HepG2 (cell line): ENCODE data around the gene HAT1. TPM values are rescaled to one million over a fixed set of nuclear protein-coding genes. Genes with fewer than 3 reads are reported as not detected.

Source experiments
- ATAC-seq: fragments of 200-7000 bp; cut with Tn5 transposase; 3 replicates; pipeline ENCODE4 v1.9.1; 2020; ENCODE audit warnings: mild to moderate bottlenecking, moderate library complexity
- BruUV-seq: library from RNA; stranded (reverse); fragments of 400-500 nt; replicated peaks from 2 replicates; lab custom pipeline; 2021; lab: Mats Ljungman, UMichigan
- CTCF ChIA-PET: fragments of 300-600 bp; formaldehyde crosslinking; extraction: SDS; loops from one replicate; lab custom pipeline; 2021; ENCODE audit warnings: low total read pairs, inconsistent platforms, low intra/inter-chr PET ratio; lab: Yijun Ruan, JAX
- POLR2A ChIA-PET: fragments of 350-600 bp; sonication (Branson Sonifier 250); formaldehyde crosslinking; loops from one replicate; lab custom pipeline; 2020; ENCODE audit warnings: antibody characterized with exemption, inconsistent platforms; lab: Yijun Ruan, JAX
- DNase-seq: peaks from one replicate; pipeline ENCODE4 v3.0.0-alpha.2; 2015; ENCODE audit warnings: low spot score
- FAIRE-seq: peaks from 3 replicates; lab custom pipeline; 2011; peaks lifted over from hg19 to GRCh38; lab: Jason Lieb, UNC
- H2AFZ ChIP-seq: one replicate; pipeline ENCODE4 v1.6.1; 2011; ENCODE audit warnings: low read length, inconsistent platforms
- H3K27ac ChIP-seq: fragments of 300-600 bp; 3 replicates; pipeline ENCODE4 v1.8.0; 2011; ENCODE audit warnings: mixed run types, mild to moderate bottlenecking, mixed read lengths, low read length, inconsistent platforms; ENCODE audit not compliant: insufficient read depth; ENCODE audit errors: extremely low read length
- H3K27me3 ChIP-seq, 2 experiments: fragments of 200-600 bp in 1 of 2; 2 replicates in 1 of 2; 3 replicates in 1 of 2; pipeline versions ENCODE4 v1.6.0 to v1.8.0; 2011; ENCODE audit warnings: low read length in 2 of 2, mild to moderate bottlenecking in 2 of 2, moderate library complexity in 2 of 2, inconsistent platforms in 1 of 2; ENCODE audit not compliant: insufficient read depth in 2 of 2, control insufficient read depth in 1 of 2
- H3K36me3 ChIP-seq, 2 experiments: fragments of 200-600 bp in 1 of 2; replicated peaks in 1 of 2; 2 replicates in 1 of 2; 3 replicates in 1 of 2; pipeline versions ENCODE4 v1.5.1 to v1.8.0; 2011; ENCODE audit warnings: low read length in 2 of 2, inconsistent platforms in 1 of 2; ENCODE audit not compliant: insufficient read depth in 2 of 2, control insufficient read depth in 1 of 2
- H3K4me1 ChIP-seq: 2 replicates; pipeline ENCODE4 v1.5.1; 2012; ENCODE audit warnings: low read length, inconsistent platforms; ENCODE audit not compliant: insufficient read depth
- H3K4me2 ChIP-seq: 2 replicates; pipeline ENCODE4 v1.6.0; 2011; ENCODE audit warnings: low read depth, low read length, inconsistent platforms
- H3K4me3 ChIP-seq, 3 experiments: fragments of 200-600 bp in 1 of 3; sonication (generic), shearing (Covaris generic) in 1 of 3; replicated peaks in 1 of 3; 2 replicates each; pipeline ENCODE4 v1.5.1; 2011 to 2016; ENCODE audit warnings: low read length in 3 of 3, inconsistent platforms in 2 of 3, low read depth in 2 of 3, mild to moderate bottlenecking in 2 of 3, control low read depth in 1 of 3, mixed read lengths in 1 of 3; ENCODE audit not compliant: insufficient read depth in 1 of 3
- H3K79me2 ChIP-seq: one replicate; pipeline ENCODE4 v1.6.1; 2011; ENCODE audit warnings: low read length, inconsistent platforms; ENCODE audit not compliant: insufficient read depth
- H3K9ac ChIP-seq: 2 replicates; pipeline ENCODE4 v1.6.0; 2011; ENCODE audit warnings: mild to moderate bottlenecking, low read depth, low read length, inconsistent platforms; ENCODE audit not compliant: insufficient read depth
- H3K9me3 ChIP-seq: 2 replicates; pipeline ENCODE4 v1.5.1; 2012; ENCODE audit warnings: mild to moderate bottlenecking, low read length
- H4K20me1 ChIP-seq: 2 replicates; pipeline ENCODE4 v1.6.0; 2011; ENCODE audit warnings: inconsistent platforms, mild to moderate bottlenecking, low read length, moderate library complexity; ENCODE audit not compliant: insufficient read depth
- ASH2L ChIP-seq: fragments of 300-600, 200-600 bp; sonication (generic); IDR thresholded peaks from 2 replicates; pipeline ENCODE4 v1.7.0; 2017; ENCODE audit warnings: low read depth, mild to moderate bottlenecking, moderate library complexity, mixed read lengths, low read length; ENCODE audit not compliant: insufficient read length
- CREM ChIP-seq, 2 experiments: sonication (generic) in 1 of 2; formaldehyde crosslinking in 1 of 2; IDR thresholded peaks; 2 replicates each; pipeline versions ENCODE4 v1.4.0 to v1.6.1; 2016 to 2020; ENCODE audit warnings: antibody characterized with exemption in 1 of 2, mild to moderate bottlenecking in 1 of 2, missing genetic modification reagents in 1 of 2
- FOXA3 ChIP-seq: IDR thresholded peaks from 2 replicates; pipeline ENCODE4 v1.6.1; 2016; ENCODE audit warnings: missing genetic modification reagents, missing compliant biosample characterization
- MAF1 ChIP-seq: sonication (generic); formaldehyde crosslinking; IDR thresholded peaks from 2 replicates; pipeline ENCODE4 v1.5.0; 2020; ENCODE audit warnings: missing genetic modification reagents, borderline replicate concordance
- MYNN ChIP-seq: sonication (generic); formaldehyde crosslinking; IDR thresholded peaks from 2 replicates; pipeline ENCODE4 v1.4.0; 2020; ENCODE audit warnings: mild to moderate bottlenecking, low read depth, missing genetic modification reagents
- NCOR1 ChIP-seq: fragments of 200-600 bp; sonication (generic); IDR thresholded peaks from 2 replicates; pipeline ENCODE4 v1.7.0; 2017; ENCODE audit warnings: antibody characterized with exemption, low read length, borderline replicate concordance
- NFE2L1 ChIP-seq: sonication (generic); formaldehyde crosslinking; IDR thresholded peaks from 2 replicates; pipeline ENCODE4 v1.4.0; 2020; ENCODE audit warnings: missing genetic modification reagents, mild to moderate bottlenecking, borderline replicate concordance
- NKX3-1 ChIP-seq: sonication (generic); formaldehyde crosslinking; IDR thresholded peaks from 2 replicates; pipeline ENCODE4 v1.5.0; 2020; ENCODE audit warnings: missing genetic modification reagents
- RAD21 ChIP-seq: fragments of 450-650 bp; formaldehyde crosslinking; IDR thresholded peaks from 2 replicates; pipeline ENCODE4 v1.5.0; 2020; ENCODE audit warnings: mild to moderate bottlenecking
- RXRB ChIP-seq: IDR thresholded peaks from 2 replicates; pipeline ENCODE4 v1.6.1; 2016; ENCODE audit warnings: borderline replicate concordance, missing genetic modification reagents, missing compliant biosample characterization
- SMYD3 ChIP-seq: sonication (generic); formaldehyde crosslinking; IDR thresholded peaks from 2 replicates; pipeline ENCODE4 v1.8.1; 2023; ENCODE audit warnings: mild to moderate bottlenecking, missing genetic modification reagents
- TBX3 ChIP-seq: fragments of 450-650 bp; IDR thresholded peaks from 2 replicates; pipeline ENCODE4 v1.6.1; 2017; ENCODE audit warnings: antibody characterized with exemption, mild to moderate bottlenecking, inconsistent platforms, borderline replicate concordance
- ZKSCAN5 ChIP-seq: sonication (generic); formaldehyde crosslinking; IDR thresholded peaks from 2 replicates; pipeline ENCODE4 v1.5.1; 2020; ENCODE audit warnings: mild to moderate bottlenecking, missing genetic modification reagents
- ZNF121 ChIP-seq: sonication (generic); formaldehyde crosslinking; IDR thresholded peaks from 2 replicates; pipeline ENCODE4 v1.5.0; 2020; ENCODE audit warnings: mild to moderate bottlenecking, missing genetic modification reagents
- ZNF747 ChIP-seq: sonication (generic); formaldehyde crosslinking; IDR thresholded peaks from 2 replicates; pipeline ENCODE4 v1.8.1; 2023; ENCODE audit warnings: missing genetic modification reagents, mild to moderate bottlenecking, borderline replicate concordance
- ZNF75D ChIP-seq: sonication (generic); formaldehyde crosslinking; IDR thresholded peaks from 2 replicates; pipeline ENCODE4 v1.8.1; 2023; ENCODE audit warnings: missing genetic modification reagents, mild to moderate bottlenecking, borderline replicate concordance
- ZNF841 ChIP-seq: sonication (generic); formaldehyde crosslinking; IDR thresholded peaks from 2 replicates; pipeline ENCODE4 v1.8.1; 2023; ENCODE audit warnings: missing genetic modification reagents, borderline replicate concordance
- WGBS: methylation state at CpG from one replicate; pipeline ENCODE4 v1.1.6; 2017; ENCODE audit warnings: low lambda C conversion rate; 5-methylcytosine and 5-hydroxymethylcytosine counted together
- in situ Hi-C: cut with HindIII; loops from 2 replicates; pipeline ENCODE4 v1.10.0; 2017; ENCODE audit warnings: low pct_unique_long_range_greater_than_20kb; ENCODE audit not compliant: extremely low pct_ligation_motif_present
- intact Hi-C: fragments of 100-400 bp; cut with micrococcal nuclease; formaldehyde crosslinking; loops from one replicate; pipeline ENCODE4 v1.10.0; 2022; ENCODE audit not compliant: unreplicated experiment
- polyA plus RNA-seq, 8 experiments: library from polyadenylated mRNA; depleted of rRNA in 3 of 8; stranded (reverse) in 7 of 8; unstranded in 1 of 8; fragments of >200 nt; fragmentation: Illumina TruSeq in 4 of 8; extraction: Trizol in 4 of 8; gene quantifications; 2 replicates each; pipeline versions ENCODE4 v1.2.1 to v1.2.3, GENCODE V29; 2011 to 2016; ENCODE audit warnings: low read depth in 4 of 8, missing spikeins in 1 of 8, mixed read lengths in 1 of 8; ENCODE audit not compliant: insufficient read depth in 1 of 8
- total RNA-seq, 5 experiments: library from RNA; depleted of rRNA; stranded (reverse); fragments of >200 nt; fragmentation: Illumina TruSeq; extraction: Trizol; gene quantifications; 2 replicates each; pipeline ENCODE4 v1.2.3, GENCODE V29; 2016; ENCODE audit warnings: low read depth in 1 of 5
- TF ChIP-seq, protein P1 (sequence below): sonication (generic); formaldehyde crosslinking; IDR thresholded peaks from 2 replicates; pipeline ENCODE4 v1.4.0; 2020; ENCODE audit warnings: missing genetic modification reagents
- TF ChIP-seq, protein P2 (sequence below): fragments of 450-650 bp; IDR thresholded peaks from 2 replicates; pipeline ENCODE4 v1.6.1; 2016

Gene HAT1
- total and polyA plus RNA-seq, 2 of the 13 experiments (the other 11 are each of a cell fraction or from before 2014, with no cell fraction given): 45.4 to 119 TPM

DNA sequence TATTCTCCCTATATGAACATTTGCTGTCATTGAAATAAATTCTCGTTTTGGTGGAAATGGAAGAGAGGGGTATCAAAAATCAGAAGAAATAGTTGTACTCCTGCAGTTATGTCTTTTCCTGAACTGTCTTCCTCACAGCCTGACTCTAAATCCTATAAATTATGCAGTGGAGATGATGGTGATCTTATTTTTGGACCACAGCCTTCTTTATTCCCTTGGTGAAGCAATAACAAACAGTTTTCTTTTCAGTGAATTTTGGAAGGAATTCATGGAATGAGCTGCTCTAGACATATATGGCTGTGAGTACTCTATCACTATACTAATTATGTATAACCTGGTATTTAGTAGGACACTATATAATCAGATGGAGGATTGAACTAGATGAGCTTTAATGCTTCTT lies 26.5 kb upstream of the HAT1 start:
- no peaks in the 10 kb centered on the region for H3K79me2 ChIP-seq
- no TSS peak for BruUV-seq
- no peaks in the 10 kb centered on the region for H3K36me3 ChIP-seq
- no peak overlapping the region for H3K4me3 ChIP-seq
- H4K20me1 ChIP-seq: no peaks in the 10 kb centered on the region
- TF ChIP-seq MAF1 (CRISPR knock-in tag): no peak
- no peak for TF ChIP-seq NFE2L1
- no peak for TF ChIP-seq RXRB
- TF ChIP-seq ZKSCAN5 (CRISPR knock-in tag): no peak
- TF ChIP-seq TBX3: no peak
- no peak for TF ChIP-seq ZNF841 (CRISPR knock-in tag)
- TF ChIP-seq NCOR1: no peak
- no peak for TF ChIP-seq ASH2L
- TF ChIP-seq, protein P1, sequence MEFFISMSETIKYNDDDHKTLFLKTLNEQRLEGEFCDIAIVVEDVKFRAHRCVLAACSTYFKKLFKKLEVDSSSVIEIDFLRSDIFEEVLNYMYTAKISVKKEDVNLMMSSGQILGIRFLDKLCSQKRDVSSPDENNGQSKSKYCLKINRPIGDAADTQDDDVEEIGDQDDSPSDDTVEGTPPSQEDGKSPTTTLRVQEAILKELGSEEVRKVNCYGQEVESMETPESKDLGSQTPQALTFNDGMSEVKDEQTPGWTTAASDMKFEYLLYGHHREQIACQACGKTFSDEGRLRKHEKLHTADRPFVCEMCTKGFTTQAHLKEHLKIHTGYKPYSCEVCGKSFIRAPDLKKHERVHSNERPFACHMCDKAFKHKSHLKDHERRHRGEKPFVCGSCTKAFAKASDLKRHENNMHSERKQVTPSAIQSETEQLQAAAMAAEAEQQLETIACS (CRISPR knock-in tag): no peak
- TF ChIP-seq CREM (IDR thresholded peaks at IDR 0.05): no peak
- TF ChIP-seq CREM (CRISPR knock-in tag; IDR thresholded peaks at IDR 0.05): no peak
- TF ChIP-seq, protein P2, sequence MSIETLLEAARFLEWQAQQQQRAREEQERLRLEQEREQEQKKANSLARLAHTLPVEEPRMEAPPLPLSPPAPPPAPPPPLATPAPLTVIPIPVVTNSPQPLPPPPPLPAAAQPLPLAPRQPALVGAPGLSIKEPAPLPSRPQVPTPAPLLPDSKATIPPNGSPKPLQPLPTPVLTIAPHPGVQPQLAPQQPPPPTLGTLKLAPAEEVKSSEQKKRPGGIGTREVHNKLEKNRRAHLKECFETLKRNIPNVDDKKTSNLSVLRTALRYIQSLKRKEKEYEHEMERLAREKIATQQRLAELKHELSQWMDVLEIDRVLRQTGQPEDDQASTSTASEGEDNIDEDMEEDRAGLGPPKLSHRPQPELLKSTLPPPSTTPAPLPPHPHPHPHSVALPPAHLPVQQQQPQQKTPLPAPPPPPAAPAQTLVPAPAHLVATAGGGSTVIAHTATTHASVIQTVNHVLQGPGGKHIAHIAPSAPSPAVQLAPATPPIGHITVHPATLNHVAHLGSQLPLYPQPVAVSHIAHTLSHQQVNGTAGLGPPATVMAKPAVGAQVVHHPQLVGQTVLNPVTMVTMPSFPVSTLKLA: no peak
- no peak for TF ChIP-seq MYNN (CRISPR knock-in tag)
- no peak for TF ChIP-seq RAD21 (CRISPR knock-in tag)
- TF ChIP-seq FOXA3 (CRISPR knock-in tag): no peak
- TF ChIP-seq ZNF747: no peak
- no peak for TF ChIP-seq ZNF121 (CRISPR knock-in tag)
- no peak for TF ChIP-seq SMYD3 (CRISPR knock-in tag)
- no peak for TF ChIP-seq ZNF75D (CRISPR knock-in tag)
- no peak for TF ChIP-seq NKX3-1 (CRISPR knock-in tag)
- ATAC-seq: no peak
- CTCF ChIA-PET: no interaction called here
- H2AFZ ChIP-seq: no peak overlapping the region
- peaks cover 27% of the 10 kb centered on the region for H3K4me1 ChIP-seq
- H3K27me3 ChIP-seq: no peaks in the 10 kb centered on the region; a peak in 1 of 5 replicates
- no peak overlapping the region for H3K4me2 ChIP-seq
- H3K9me3 ChIP-seq: peaks cover 7% of the 10 kb centered on the region
- FAIRE-seq: no peak
- 19% methylated on average over 1 of the region's 1 CpG for WGBS
- DNase-seq: no peak
- intact Hi-C loops: loop anchor here (2.0 kb wide), 1 partner anchor 189 kb away; no protein-coding TSS in a partner anchor
- H3K9ac ChIP-seq: no peak overlapping the region
- in situ Hi-C loops: no loop called here
- POLR2A ChIA-PET: interaction anchor here (0.7 to 0.8 kb wide), 2 partner anchors 27 to 206 kb away, joined by 3 read pairs; partner anchors contain the start of gene HAT1
- no peak overlapping the region for H3K27ac ChIP-seq
